Neutrophil (primary cell): ENCODE results near the gene PTGR2.
"Not testable (repeated sequence)": the region's sequence is repeated elsewhere in the genome, so short reads cannot be mapped to it uniquely, and the experiment has no call there.

Experiments
- H3K27ac ChIP-seq: fragments of 200-600 bp; sonication (generic); 2 replicates; pipeline ENCODE4 v1.5.1; 2016; ENCODE audit warnings: mild to moderate bottlenecking, moderate library complexity
- H3K27me3 ChIP-seq: fragments of 200-600 bp; sonication (generic); 2 replicates; pipeline ENCODE4 v1.6.0; 2016; ENCODE audit warnings: mild to moderate bottlenecking
- H3K36me3 ChIP-seq: fragments of 200-600 bp; sonication (generic); 2 replicates; pipeline ENCODE4 v1.5.1; 2017
- H3K4me1 ChIP-seq, 2 experiments: fragments of 200-600 bp in 1 of 2; sonication (generic) in 1 of 2; 1 replicate in 1 of 2; 2 replicates in 1 of 2; pipeline versions ENCODE4 v1.5.1 to v1.6.1; 2013 to 2016; ENCODE audit warnings: low read depth in 1 of 2, low read length in 1 of 2, mild to moderate bottlenecking in 1 of 2, moderate library complexity in 1 of 2; ENCODE audit not compliant: control insufficient read depth in 1 of 2, insufficient read depth in 1 of 2
- H3K4me3 ChIP-seq, 2 experiments: fragments of 200-600 bp in 1 of 2; sonication (generic) in 1 of 2; 1 replicate in 1 of 2; 2 replicates in 1 of 2; pipeline ENCODE4 v1.5.1; 2013 to 2016; ENCODE audit warnings: low read depth in 1 of 2, low read length in 1 of 2, mild to moderate bottlenecking in 1 of 2, moderate library complexity in 1 of 2
- H3K9me3 ChIP-seq: fragments of 200-600 bp; sonication (generic); 2 replicates; pipeline ENCODE4 v1.5.1; 2016
- TF ChIP-seq, protein P1 (sequence below): fragments of 200-600 bp; sonication (generic); IDR thresholded peaks from 2 replicates; pipeline ENCODE4 v1.5.1; 2016; ENCODE audit warnings: antibody characterized with exemption

PTGR2 gene

DNA sequence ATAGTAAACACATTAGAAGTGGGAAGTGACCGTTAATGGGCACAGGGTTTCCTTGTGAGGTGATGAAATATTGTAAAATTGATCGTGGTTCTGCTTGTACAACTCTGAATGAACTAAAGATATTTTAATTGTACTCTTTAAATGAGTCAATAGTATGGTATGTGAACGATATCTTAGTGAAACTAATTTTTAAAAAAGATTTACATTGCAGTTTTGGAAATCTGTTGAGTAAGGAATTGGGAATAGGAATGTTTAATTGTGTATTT lies 36.8 kb downstream of the PTGR2 start:
- no peaks in the 10 kb centered on the region for H3K27me3 ChIP-seq
- H3K4me1 ChIP-seq: peaks cover 25 to 32% of the 10 kb centered on the region in 2 experiments
- peak overlapping the region; percentile 94 for H3K27ac ChIP-seq
- peak overlapping the region in 1 of 2 experiments; percentile 8 for H3K4me3 ChIP-seq
- TF ChIP-seq, protein P1, sequence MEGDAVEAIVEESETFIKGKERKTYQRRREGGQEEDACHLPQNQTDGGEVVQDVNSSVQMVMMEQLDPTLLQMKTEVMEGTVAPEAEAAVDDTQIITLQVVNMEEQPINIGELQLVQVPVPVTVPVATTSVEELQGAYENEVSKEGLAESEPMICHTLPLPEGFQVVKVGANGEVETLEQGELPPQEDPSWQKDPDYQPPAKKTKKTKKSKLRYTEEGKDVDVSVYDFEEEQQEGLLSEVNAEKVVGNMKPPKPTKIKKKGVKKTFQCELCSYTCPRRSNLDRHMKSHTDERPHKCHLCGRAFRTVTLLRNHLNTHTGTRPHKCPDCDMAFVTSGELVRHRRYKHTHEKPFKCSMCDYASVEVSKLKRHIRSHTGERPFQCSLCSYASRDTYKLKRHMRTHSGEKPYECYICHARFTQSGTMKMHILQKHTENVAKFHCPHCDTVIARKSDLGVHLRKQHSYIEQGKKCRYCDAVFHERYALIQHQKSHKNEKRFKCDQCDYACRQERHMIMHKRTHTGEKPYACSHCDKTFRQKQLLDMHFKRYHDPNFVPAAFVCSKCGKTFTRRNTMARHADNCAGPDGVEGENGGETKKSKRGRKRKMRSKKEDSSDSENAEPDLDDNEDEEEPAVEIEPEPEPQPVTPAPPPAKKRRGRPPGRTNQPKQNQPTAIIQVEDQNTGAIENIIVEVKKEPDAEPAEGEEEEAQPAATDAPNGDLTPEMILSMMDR: no peak
- no peaks in the 10 kb centered on the region for H3K9me3 ChIP-seq
- H3K36me3 ChIP-seq: peaks cover 10% of the 10 kb centered on the region

DNA sequence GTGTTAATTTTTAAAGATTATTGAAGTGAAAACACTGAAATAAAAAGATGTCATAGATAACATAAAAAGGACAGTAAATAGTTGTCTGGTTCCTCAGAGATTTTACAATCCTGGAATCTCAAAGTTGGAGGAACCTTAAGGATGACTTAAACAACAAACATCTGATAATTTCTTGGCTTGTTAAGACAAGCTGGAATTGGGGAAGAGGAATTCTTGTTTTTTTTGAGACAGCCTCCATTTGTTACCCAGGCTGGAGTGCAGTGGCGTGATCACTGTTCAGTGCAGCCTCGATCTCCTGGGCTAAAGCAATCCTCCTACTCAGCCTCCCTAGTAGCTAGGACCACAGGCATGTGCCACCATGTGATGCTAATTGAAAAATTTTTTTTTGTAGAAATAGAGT lies 37.3 kb downstream of the PTGR2 start:
- Histone ChIP-seq H3K4me1 (peaks cover 25 to 32% of the 10 kb centered on the region in 2 experiments), H3K9me3 (no peaks in the 10 kb centered on the region), H3K27me3 (no peaks in the 10 kb centered on the region), H3K27ac (peak overlapping the region; percentile 94), H3K36me3 (peaks cover 16% of the 10 kb centered on the region), H3K4me3 (no peak overlapping the region)
- TF ChIP-seq, protein P1: no peak

DNA sequence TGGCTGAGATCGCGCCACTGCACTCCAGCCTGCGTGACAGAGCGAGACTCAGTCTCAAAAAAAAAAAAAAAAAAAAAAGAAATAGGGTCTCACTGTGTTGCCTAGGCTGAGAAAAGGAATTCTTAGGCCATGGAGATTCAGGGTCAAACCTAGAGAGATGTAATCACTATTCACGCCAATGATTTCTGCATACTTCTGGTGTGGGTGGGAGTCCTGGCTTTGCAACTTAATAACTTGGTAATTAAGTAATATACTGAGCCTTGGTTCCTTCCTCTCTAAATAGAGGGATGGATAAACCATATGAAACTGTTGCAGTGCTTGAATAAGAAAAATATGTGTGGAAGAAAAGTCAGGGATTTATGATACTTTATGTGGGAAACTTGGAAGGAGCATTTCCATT lies 37.7 kb downstream of the PTGR2 start:
- H3K4me3 ChIP-seq: no peak overlapping the region
- no peak overlapping the region for H3K27ac ChIP-seq
- TF ChIP-seq, protein P1: no peak
- H3K36me3 ChIP-seq: peaks cover 20% of the 10 kb centered on the region
- no peaks in the 10 kb centered on the region for H3K9me3 ChIP-seq
- peaks cover 25 to 32% of the 10 kb centered on the region in 2 experiments for H3K4me1 ChIP-seq
- no peaks in the 10 kb centered on the region for H3K27me3 ChIP-seq

DNA sequence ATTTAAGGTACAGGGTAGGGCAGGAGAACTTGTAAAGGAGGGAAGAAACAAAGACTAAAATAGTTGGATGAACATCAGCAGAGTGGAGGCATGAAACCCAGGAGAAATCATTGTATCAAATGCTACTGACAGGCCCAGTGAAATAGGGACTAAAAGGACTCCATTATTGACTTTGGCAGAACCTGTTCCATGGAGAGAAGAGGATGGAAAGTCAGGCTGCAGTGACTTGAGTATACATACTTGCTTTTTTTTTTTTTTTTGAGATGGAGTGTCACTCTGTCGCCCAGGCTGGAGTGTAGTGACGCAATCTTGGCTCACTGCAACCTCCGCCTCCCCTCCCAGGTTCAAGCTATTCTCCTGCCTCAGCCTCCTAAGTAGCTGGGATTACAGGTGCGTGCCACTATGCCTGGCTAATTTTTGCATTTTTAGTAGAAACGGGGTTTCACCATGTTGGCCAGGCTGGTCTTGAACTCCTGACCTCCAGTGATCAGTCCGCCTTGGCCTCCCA lies 42.6 kb downstream of the PTGR2 start:
- peaks cover 64% of the 10 kb centered on the region for H3K36me3 ChIP-seq
- H3K4me1 ChIP-seq: peaks cover 7 to 14% of the 10 kb centered on the region in 2 experiments
- not testable (repeated sequence) for H3K9me3 ChIP-seq, H3K27me3 ChIP-seq, H3K4me3 ChIP-seq, H3K27ac ChIP-seq

DNA sequence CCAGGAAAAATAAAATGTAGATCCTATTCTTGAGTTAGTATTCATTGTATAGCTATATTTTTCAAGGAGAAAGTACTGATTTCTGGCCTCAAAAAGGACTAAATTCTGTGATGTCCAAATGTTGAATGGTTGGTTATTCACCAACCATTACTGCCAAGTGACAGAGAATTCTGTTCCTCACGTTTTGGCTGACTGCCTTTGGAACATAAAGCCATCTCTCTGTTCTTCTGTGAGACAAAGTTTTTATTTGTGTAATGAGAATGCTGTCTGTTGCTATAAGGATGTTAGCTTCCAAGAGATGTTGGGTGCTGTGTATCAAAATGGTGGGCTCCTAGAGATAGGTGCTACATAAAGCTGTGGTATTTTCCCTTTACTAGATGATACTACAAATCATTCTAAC lies 44.3 kb downstream of the PTGR2 start:
- Histone ChIP-seq H3K9me3 (no peaks in the 10 kb centered on the region), H3K4me3 (no peak overlapping the region), H3K27ac (no peak overlapping the region), H3K27me3 (no peaks in the 10 kb centered on the region), H3K4me1 (peaks cover 14 to 19% of the 10 kb centered on the region in 2 experiments), H3K36me3 (peaks cover 73% of the 10 kb centered on the region)
- TF ChIP-seq, protein P1: no peak

DNA sequence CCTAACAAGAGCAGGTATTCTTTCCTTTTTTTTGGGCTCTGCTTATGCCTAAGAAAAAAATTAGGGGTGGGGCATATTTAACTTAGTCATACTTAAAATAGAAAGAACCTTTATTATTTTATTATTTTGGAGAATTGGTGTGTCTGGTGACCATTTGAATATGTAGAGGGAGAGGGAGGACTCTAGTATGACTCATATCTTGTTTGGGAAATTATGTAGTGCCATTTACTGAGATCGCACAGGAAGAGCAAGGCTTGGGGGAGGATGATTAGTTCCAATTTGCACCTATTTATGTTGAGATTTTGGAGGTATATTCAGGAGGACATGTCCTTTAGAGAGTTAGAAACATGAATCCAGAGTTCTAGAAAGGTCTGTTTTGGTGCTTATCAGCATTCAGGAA lies 44.9 kb downstream of the PTGR2 start:
- Histone ChIP-seq H3K36me3 (peaks cover 77% of the 10 kb centered on the region), H3K27ac (no peak overlapping the region)
- TF ChIP-seq, protein P1: no peak

More for the DNA sequence above, 44.9 kb downstream of the PTGR2 start:
- Histone ChIP-seq H3K4me3 (no peak overlapping the region), H3K4me1 (peaks cover 14 to 19% of the 10 kb centered on the region in 2 experiments), H3K9me3 (no peaks in the 10 kb centered on the region), H3K27me3 (no peaks in the 10 kb centered on the region)
